GM19193 (cell line): Measurements from ENCODE around the gene IST1.

ENCODE experiments used
- POLR2A ChIP-seq: IDR thresholded peaks from 4 replicates; pipeline ENCODE4 v1.6.1; 2011; ENCODE audit not compliant: insufficient read depth, insufficient read length; ENCODE audit errors: extremely low read depth

Gene IST1

DNA sequence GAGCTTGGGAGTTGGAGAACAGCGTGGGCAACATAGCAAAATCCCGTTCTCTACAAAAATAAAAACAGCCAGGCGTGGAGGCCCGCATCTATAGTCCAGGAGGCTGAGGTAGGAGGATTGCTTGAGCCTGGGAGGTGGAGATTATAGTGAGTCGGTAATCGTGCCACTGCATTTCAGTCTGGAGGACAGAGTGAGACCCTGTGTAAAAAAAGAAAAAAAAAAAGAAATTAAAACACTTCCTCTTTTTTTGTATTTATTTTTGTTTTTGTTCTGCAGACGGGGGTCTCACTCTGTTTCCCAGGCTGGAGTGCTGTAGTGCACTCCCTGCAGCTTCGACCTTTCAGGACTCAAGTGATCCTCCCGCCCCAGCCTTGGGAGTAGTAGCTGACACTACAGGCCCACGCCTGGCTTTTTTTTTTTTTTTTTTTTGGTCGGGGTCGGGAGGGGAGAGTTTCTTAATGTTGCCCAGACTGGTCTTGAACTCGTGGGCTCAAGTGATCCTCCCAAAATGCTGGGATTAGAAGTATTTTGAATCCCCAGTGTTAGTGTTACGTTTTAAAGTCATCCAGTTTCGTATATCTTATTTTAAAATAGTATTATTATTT, 1.5 kb downstream of the IST1 start:
- TF ChIP-seq POLR2A = no peak

DNA sequence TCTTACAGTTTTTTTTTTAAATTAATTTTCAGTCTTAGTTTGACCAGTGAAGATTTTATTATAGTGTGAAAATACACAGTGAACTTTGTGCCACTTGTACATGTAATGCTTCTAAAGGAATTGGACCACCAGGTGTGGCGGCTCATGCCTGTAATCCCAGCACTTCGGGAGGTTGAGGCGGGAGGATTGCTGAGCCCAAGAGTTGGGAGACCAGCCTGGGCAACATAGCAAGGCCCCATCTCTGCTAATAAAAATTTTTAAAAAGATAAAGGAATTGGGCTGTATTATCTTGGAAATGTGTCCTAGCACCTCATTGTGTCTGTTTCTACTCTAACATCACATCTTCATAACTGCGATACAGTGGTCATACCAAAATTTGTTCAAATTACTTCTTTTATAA, 3.8 kb downstream of the IST1 start:
- no peak for TF ChIP-seq POLR2A

DNA sequence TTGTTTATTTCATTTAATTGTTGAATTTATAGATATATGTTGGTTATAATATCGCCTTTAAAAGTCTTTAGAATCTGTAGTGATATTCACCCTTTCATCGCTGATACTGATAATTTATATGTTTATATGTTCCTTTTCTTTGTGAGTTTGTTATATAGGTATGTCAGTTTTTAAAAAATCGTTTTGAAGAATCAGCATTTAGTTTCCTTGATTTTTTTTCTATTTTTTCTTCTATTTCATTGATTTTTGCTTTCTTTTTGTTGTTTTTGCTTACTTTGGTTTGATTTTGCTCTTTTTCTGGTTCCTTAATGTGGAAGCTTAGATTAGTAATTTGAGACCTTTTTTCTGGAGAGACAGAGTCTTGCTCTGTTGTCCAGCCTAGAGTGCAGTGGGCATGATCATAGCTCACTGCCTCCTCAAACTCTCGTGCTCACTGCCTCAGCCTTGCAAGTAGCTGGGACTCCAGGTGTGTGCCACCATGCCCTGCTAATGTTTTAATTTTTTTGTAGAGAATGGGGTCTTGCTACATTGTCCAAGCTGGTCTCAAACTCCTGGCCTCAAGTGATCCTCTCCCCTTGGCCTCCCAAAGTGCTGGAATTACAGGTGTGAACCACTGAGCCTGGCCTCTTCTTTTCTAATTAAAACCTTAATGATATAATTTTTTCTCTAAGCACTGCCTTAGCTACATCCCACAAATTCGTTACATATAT, 7.5 kb downstream of the IST1 start:
- no peak for TF ChIP-seq POLR2A

DNA sequence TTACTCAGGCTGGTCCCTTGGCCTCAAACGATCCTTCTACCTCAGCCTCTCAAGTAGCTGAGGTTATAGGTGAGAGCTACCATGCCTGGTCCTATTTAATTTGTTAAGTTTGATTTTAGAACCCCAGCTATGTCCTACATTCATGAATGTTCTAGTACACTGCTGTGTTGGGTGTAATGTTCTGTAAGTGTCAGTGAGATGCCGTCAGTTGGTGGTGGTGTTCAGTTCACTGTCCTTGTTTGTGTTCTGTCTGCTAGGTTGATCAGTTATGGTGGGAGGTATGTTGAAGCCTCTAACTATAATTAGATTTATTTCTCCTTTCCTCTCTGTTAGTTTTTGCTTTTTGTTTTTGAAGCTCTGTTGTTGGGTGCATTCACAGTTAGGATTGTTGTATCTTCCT, 8.3 kb downstream of the IST1 start:
- no peak for TF ChIP-seq POLR2A

DNA sequence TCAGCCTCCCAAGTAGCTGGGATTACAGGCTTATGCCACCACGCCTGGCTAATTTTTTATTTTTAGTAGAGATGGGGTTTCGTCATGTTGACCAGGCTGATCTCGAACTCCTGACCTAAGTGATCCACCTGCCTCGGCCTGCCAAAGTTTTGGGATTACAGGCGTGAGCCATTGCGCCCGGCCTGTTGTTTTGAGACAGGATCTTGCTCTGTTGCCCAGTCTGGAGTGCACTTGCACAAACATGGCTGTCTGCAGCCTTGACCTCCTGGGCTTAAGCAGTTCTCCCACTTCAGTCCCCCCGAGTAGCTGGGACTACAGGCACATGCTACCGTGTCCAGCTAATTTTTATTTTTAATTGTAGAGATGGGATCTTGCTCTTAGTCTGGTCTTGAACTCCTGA, 8.9 kb downstream of the IST1 start:
- no peak for TF ChIP-seq POLR2A

DNA sequence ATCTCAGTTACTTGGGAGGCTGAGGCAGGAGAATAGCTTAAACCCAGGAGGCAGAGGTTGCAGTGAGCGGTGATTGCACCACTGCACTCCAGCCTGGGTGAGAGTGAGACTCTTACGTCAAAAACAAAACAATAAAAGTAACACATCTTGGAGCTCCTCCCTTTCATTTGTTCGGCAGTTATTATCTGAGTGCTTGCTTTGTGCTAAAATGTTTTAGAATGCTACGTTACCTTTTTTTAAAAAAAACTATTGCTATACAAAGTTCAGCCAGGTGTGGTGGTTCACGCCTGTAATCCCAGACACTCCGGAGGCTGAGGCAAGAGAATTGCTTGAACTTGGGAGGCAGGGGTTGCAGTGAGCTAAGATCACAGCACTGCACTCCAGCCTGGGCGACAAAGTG, 15.8 kb downstream of the IST1 start:
- no peak for TF ChIP-seq POLR2A

DNA sequence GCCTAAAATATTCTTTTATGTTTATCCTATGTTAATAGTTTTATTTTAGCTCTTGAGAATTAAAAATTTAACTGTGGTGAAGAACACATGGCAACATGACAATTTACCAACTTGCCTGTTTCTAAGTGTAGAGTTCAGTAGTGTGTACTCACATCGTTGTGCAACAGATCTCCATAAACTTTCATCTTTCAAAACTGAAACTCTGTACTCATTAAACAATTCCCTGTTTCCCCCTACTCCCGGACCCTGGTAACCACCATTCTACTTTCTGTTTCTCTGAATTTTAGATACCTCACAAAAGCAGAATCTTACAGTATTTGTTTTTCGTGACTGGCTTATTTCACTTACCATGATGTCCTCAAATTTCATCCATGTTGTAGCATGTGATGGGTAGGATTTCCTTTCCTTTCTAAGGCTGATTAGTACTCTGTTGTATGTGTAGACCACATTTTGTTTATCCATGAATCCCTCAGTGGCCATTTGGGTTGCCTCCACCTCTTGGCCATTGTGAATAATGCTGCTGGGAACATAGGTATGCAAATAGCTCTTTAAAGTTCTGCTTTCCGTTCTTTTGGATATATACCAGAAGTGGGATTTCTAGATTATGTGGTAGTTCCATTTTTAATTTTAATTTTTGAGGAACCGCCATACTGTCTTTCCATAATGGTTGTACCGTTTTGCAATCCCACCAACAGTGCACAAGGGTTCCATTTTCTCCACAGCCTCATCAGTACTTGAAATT, 17.4 kb downstream of the IST1 start:
- no peak for TF ChIP-seq POLR2A

DNA sequence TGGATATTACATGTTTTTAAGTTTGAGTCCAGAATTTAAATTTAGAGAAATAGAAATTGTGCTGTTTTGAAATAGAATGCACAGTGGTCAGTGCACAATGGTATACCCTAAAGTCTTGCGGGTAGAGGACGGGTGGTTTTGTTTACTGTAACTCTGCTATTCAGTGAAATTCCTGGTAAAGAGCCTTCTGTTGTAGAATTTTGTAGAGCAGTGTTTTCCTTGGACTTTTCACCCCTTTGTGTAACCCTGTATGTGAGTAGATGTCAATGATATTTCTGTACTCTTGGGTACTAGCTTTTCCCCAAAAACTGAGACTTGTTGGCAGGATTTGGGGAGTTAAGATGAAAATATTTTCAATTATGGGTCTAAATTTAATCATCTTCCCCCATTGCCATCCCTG, 19.5 kb downstream of the IST1 start:
- no peak for TF ChIP-seq POLR2A

DNA sequence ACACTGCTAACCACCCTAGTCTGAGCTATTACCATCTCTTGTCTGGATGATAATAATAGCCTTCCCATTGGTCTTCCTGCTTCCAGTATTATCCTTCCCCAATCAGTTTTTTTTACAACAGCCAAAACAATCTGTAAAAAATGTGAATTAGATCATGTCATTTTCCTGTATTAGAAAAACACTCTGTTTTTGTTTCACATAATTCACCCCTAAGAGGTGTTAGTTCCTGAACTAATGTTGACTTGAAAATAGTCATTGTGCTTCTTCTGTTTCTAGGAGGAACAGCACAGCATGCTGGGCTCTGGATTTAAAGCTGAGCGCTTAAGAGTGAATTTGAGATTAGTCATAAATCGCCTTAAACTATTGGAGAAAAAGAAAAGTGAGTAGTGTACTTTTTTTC, 20.0 kb downstream of the IST1 start:
- no peak for TF ChIP-seq POLR2A

DNA sequence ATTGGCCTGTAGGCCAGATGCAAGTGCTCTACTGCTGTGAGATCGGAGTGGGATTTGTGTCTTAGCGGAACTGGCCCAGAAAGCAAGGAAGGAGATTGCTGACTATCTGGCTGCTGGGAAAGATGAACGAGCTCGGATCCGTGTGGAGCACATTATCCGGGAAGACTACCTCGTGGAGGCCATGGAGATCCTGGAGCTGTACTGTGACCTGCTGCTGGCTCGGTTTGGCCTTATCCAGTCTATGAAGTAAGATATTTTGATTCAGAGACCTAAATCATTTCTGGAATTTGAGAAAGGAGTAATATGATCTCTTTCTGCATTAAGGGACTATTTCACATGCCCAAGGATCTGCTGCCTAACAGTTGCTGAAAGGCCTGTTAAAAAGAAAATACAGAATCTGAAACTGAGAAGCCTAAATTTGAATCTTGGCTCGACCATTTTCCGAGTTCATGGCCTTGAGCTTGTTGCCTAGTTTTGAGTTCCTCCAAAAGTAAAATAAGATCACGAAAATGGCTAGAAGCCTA, 21.1 kb downstream of the IST1 start:
- TF ChIP-seq POLR2A = no peak

DNA sequence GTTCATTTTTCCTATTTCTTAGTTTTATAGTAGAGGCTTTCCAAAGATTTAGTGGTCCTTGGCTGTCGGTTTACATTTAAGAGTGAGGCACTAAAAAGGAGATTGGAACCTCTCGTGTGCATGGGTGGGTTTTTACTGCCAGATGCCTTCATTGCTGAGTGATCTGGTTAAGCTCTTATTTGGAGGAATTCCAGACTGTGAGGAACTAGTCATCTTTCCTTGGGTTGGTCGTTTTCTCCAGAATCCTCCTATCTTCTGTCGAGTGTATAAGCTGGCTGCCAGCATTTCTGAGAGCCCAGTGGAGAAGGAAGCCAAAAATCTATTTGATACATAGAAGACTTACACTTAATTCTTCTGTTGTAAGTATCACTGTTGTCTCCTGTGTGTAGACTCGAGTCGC, 22.6 kb downstream of the IST1 start:
- TF ChIP-seq POLR2A = no peak

DNA sequence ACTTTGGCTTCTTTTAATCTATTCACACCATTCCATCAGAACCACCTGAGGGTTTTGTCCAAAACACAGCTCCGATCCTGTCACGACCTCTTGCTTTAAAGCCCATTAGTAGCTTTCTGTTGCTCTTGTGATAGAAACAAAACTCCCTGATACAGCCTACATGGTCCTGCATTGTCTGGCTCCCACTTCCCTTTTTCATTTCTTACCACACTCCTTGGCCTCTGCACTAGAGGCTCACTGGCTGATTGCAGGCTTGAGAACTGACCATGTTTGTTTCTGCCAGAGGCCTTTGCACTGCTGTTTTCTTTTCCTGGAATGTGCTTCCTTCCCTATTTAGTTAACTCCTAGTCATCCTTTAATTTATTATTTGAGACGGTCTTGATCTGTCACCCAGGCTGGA, 23.7 kb downstream of the IST1 start:
- TF ChIP-seq POLR2A = no peak

DNA sequence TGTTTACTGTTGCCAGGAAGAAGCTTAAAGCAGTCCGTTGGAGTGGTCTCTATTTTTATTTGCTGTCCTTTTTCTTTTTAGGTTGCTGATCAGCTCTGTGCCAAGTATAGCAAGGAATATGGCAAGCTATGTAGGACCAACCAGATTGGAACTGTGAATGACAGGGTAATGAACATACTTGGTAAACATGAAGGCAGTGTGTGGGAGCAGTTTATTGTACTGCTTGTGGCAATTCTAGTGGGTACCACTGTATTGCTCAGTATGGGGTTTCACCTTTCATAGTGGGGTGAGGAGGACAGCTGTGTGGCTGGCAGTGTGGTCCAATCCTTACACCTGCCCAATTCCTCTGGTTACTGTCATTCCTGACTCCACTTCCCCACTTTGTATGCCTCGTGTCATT, 25.3 kb downstream of the IST1 start:
- no peak for TF ChIP-seq POLR2A

DNA sequence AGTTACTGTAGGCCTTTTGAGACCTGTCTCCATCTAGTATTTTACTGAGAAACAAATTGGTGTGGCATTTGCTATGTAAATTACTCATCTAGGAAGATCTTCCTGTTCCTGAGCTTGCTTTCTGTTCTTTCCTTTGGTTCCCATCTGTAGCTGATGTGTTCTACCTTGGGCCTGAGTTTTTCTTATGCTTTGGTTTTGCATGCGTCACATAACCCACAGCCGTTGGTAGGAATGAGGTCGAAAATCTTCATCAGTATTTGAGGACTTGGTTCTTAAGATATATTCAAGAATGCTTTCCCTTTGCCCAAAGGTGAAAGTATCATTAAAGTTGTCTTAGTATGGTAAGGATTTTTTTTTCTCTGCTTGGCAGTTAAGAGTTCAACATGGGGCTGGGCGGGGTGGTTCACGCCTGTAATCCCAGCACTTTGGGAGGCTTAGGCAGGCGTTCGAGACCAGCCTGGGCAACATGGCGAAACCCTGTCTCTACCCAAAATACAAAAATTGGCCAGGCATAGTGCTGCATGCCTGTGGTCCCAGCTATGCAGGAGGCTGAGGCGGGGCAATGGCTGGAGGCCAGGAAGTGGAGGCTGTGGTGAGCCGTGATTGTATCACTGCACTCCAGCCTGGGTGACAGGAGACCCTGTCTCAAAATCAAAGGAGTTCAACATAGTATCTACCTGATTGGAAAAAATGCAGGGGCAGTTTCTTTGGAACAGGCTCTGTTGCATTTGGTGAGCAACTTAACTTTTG, 28.8 kb downstream of the IST1 start:
- no peak for TF ChIP-seq POLR2A

DNA sequence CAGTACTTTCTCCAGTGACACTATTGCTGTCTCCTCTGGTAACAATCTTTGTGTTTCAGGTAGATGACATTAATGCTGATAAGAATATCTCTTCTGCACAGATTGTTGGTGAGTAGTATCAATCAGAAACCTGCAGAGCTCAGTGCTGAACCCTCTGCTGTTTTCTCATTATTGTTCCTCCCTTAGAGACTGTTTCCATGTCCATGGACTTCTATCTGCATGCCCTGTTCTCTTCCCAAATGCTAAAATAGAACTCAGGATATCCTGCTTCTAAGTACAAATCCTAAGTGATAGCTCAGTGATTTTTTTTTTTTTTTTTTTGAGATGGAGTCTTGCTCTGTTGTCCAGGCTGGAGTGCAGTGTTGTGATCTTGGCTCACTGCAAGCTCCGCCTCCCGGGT, 29.4 kb downstream of the IST1 start:
- no peak for TF ChIP-seq POLR2A
